ENCODE measurements around the gene EXOC3L1.

EXOC3L1 gene

GRCh38 chr16:67165121-67166078, 24.5 kb downstream of the EXOC3L1 start:
- TF ChIP-seq OSR1 (CRISPR knock-in tag; IDR thresholded peaks at IDR 0.05) (no peak), ZNF565 (CRISPR knock-in tag; conservative IDR thresholded peaks at IDR 0.05; ENCODE audit: low read depth) (no peak), GLIS3 (CRISPR knock-in tag; IDR thresholded peaks at IDR 0.05) (no peak), BACH2 (CRISPR knock-in tag; IDR thresholded peaks at IDR 0.05; ENCODE audit: borderline replicate concordance) (no peak), POU6F1 (CRISPR knock-in tag; IDR thresholded peaks at IDR 0.05; ENCODE audit: borderline replicate concordance, low read depth) (no peak), TCF4 (CRISPR knock-in tag; IDR thresholded peaks at IDR 0.05; ENCODE audit: borderline replicate concordance) (no peak), ZNF70 (CRISPR knock-in tag; IDR thresholded peaks at IDR 0.05) (no peak), RARB (CRISPR knock-in tag; IDR thresholded peaks at IDR 0.05) (no peak), ZNF8 (CRISPR knock-in tag; IDR thresholded peaks at IDR 0.05) (no peak)
- no peak for ATAC-seq

DNA sequence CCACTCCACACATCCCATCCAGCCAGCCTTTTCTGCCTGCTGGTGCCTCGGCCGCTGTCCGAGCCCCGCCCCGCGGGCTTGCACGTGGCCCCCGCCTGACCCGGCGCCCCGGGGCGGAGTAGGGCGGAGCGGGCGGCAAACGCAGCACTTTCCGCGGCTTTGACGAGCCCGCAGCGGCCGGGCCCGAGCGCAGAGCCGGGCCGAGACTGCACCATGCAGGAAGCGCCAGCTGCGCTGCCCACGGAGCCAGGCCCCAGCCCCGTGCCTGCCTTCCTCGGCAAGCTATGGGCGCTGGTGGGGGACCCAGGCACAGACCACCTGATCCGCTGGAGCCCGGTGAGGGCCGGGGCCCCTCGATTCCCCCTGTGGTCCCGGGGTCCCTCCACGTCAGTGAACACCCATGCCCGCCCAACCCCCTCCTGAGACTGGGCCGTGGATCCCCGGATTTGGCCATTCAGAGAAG, 25.3 kb downstream of the EXOC3L1 start, which contains the start of gene HSF4:
HSF4 (plus strand) TSS at position 147 of the 463 bp plus-strand sequence; CDS start at position 214, 67 bp downstream.
- no peak for ATAC-seq
- TF ChIP-seq ISL1 (CRISPR knock-in tag; IDR thresholded peaks at IDR 0.05) (no peak), ZNF565 (CRISPR knock-in tag; conservative IDR thresholded peaks at IDR 0.05; ENCODE audit: low read depth) (no peak), PATZ1 (CRISPR knock-in tag; IDR thresholded peaks at IDR 0.05; ENCODE audit: borderline replicate concordance) (no peak), ZC3H10 (CRISPR knock-in tag; IDR thresholded peaks at IDR 0.05) (no peak), POU6F1 (CRISPR knock-in tag; IDR thresholded peaks at IDR 0.05; ENCODE audit: borderline replicate concordance, low read depth) (no peak), OSR1 (CRISPR knock-in tag; IDR thresholded peaks at IDR 0.05) (no peak), ZFP3 (CRISPR knock-in tag; IDR thresholded peaks at IDR 0.05) (no peak), SNAI2 (CRISPR knock-in tag; IDR thresholded peaks at IDR 0.05) (no peak), ZNF8 (CRISPR knock-in tag; IDR thresholded peaks at IDR 0.05) (no peak), ESRRG (CRISPR knock-in tag; IDR thresholded peaks at IDR 0.05) (no peak), GLIS3 (CRISPR knock-in tag; IDR thresholded peaks at IDR 0.05) (no peak), ARNTL (CRISPR knock-in tag; IDR thresholded peaks at IDR 0.05; ENCODE audit: borderline replicate concordance, low read depth) (no peak), ZNF70 (CRISPR knock-in tag; IDR thresholded peaks at IDR 0.05) (no peak), TSHZ2 (CRISPR knock-in tag; IDR thresholded peaks at IDR 0.05) (no peak)
- TF ChIP-seq, protein P1, sequence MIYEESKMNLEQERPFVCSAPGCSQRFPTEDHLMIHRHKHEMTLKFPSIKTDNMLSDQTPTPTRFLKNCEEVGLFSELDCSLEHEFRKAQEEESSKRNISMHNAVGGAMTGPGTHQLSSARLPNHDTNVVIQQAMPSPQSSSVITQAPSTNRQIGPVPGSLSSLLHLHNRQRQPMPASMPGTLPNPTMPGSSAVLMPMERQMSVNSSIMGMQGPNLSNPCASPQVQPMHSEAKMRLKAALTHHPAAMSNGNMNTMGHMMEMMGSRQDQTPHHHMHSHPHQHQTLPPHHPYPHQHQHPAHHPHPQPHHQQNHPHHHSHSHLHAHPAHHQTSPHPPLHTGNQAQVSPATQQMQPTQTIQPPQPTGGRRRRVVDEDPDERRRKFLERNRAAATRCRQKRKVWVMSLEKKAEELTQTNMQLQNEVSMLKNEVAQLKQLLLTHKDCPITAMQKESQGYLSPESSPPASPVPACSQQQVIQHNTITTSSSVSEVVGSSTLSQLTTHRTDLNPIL (CRISPR knock-in tag; IDR thresholded peaks at IDR 0.05; ENCODE audit: low read depth) = no peak

Measured in SK-N-SH treated with all-trans-retinoic acid at 6 μM for 48 hours (cell line).